ENCODE data around the gene VPS35L.

- TF ChIP-seq CTCF (IDR thresholded peaks at IDR 0.05; ENCODE audit: insufficient read depth, low read depth, low read length) (no peak), EZH2 (IDR thresholded peaks at IDR 0.05; ENCODE audit: insufficient read depth, low read length) (no peak)
These were observed 5.8 kb upstream of the VPS35L start for GRCh38 chr16:19549673-19550072.

Measured in astrocyte (in vitro differentiated cells and primary cell).